Medulla oblongata (tissue), 1 donor: ENCODE data around the gene PDE8A.
A peak's percentile ranks its signal among the peaks of the same experiment; 100 is the strongest.
"Not testable (repeated sequence)": the region's sequence is repeated elsewhere in the genome, so short reads cannot be mapped to it uniquely, and the experiment has no call there.

Experiments
- DNase-seq: peaks from one replicate; pipeline ENCODE4 v3.0.0-alpha.2; 2015; ENCODE audit errors: extremely low spot score

Gene PDE8A

GRCh38 chr15:85168642-85169173 is 187.1 kb downstream of the PDE8A start:
- DNase-seq: peak; percentile 10

- no peak for DNase-seq
These were observed 190.1 kb downstream of the PDE8A start for GRCh38 chr15:85171736-85172135.

GRCh38 chr15:85172846-85173490 is 191.3 kb downstream of the PDE8A start:
- no peak for DNase-seq

GRCh38 chr15:85173630-85174029 is 192.0 kb downstream of the PDE8A start:
- not testable (repeated sequence) for DNase-seq

- DNase-seq: no peak
These were observed 192.9 kb downstream of the PDE8A start for GRCh38 chr15:85174521-85174920.

- DNase-seq: not testable (repeated sequence)
These were observed 195.4 kb downstream of the PDE8A start for GRCh38 chr15:85177042-85177515.

GRCh38 chr15:85178308-85178707 is 196.7 kb downstream of the PDE8A start:
- no peak for DNase-seq

- no peak for DNase-seq
These were observed 198.0 kb downstream of the PDE8A start for GRCh38 chr15:85179700-85180099.

- DNase-seq: not testable (repeated sequence)
These were observed 203.7 kb downstream of the PDE8A start for GRCh38 chr15:85185350-85185749.

- DNase-seq: not testable (repeated sequence)
These were observed 206.5 kb downstream of the PDE8A start for GRCh38 chr15:85188171-85188577.
